Melanocyte of skin (primary cell): ENCODE measurements around the gene CACUL1. TPM values are rescaled to one million over a fixed set of nuclear protein-coding genes. Genes with fewer than 3 reads are reported as not detected.

Experiments
- total RNA-seq, 2 donors: library from RNA; depleted of rRNA; stranded (reverse); fragments of >200 nt; gene quantifications; 2 replicates each; pipeline ENCODE4 v1.2.3, GENCODE V29; 2012

Gene CACUL1
- total RNA-seq = 10 to 100 TPM; 22.7 to 35.3 TPM

DNA sequence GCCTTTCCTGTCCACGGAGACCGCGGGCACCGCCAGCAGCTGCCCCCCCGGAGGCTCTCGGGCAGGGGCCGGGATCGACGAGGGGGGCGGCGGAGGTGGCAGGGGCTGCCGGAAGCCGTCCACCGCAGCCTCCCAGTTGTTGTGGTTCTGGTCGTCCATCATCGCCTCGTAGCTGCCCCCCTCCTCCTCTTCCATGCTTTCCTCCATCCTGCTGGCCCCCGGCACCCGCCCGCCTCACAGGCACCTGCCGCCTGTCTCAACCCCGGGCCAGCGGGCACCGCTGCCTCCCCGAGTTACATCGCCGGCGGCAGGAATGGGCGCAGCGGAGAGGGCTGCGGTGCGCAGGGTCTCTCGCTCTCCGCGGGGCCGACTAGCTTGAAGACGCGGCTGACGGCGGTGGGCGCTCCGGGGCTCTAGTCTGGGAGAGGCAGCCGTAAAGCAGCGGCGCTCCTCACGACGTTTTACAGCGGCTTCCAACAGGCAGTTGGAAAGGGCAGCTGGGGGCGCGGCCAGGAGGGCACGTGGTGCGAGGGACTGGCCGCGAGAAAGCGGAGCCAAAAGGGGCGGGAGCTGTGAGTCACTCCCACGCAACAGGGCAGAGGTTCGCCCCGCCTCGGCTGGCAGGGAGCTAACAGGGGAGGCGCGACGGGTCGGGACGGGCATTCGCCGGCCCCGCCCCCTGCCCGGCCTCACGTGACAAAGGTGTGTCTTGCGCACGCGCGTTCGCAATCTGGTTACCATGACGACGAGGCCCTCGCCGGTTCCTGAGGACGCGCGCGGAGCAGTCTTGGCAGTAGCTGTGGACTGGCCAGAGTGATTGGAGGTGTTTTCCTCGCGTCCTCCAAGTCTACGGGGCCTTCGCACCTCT is at the start of gene CACUL1:
CACUL1 (minus strand) TSS at position 415 of the 868 bp plus-strand sequence; CDS start at position 207, 208 bp downstream.

Other genes with a start within 250 kb of the CACUL1 start
- not detected for gene PRLHR, start 159.3 kb downstream of the CACUL1 start, total RNA-seq